ENCODE measurements around the gene TROAP. TPM values are rescaled to one million over a fixed set of nuclear protein-coding genes. Genes with fewer than 3 reads are reported as not detected.

The TROAP gene, protein sequence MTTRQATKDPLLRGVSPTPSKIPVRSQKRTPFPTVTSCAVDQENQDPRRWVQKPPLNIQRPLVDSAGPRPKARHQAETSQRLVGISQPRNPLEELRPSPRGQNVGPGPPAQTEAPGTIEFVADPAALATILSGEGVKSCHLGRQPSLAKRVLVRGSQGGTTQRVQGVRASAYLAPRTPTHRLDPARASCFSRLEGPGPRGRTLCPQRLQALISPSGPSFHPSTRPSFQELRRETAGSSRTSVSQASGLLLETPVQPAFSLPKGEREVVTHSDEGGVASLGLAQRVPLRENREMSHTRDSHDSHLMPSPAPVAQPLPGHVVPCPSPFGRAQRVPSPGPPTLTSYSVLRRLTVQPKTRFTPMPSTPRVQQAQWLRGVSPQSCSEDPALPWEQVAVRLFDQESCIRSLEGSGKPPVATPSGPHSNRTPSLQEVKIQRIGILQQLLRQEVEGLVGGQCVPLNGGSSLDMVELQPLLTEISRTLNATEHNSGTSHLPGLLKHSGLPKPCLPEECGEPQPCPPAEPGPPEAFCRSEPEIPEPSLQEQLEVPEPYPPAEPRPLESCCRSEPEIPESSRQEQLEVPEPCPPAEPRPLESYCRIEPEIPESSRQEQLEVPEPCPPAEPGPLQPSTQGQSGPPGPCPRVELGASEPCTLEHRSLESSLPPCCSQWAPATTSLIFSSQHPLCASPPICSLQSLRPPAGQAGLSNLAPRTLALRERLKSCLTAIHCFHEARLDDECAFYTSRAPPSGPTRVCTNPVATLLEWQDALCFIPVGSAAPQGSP
- total RNA-seq (1.0 and 1.7 TPM in 2 replicates), polyA plus RNA-seq (0.62 and 0.88 TPM in 2 replicates), polyA minus RNA-seq (1.3 and 1.5 TPM in 2 replicates)
- total RNA-seq (2013), result 0.72 TPM

DNA sequence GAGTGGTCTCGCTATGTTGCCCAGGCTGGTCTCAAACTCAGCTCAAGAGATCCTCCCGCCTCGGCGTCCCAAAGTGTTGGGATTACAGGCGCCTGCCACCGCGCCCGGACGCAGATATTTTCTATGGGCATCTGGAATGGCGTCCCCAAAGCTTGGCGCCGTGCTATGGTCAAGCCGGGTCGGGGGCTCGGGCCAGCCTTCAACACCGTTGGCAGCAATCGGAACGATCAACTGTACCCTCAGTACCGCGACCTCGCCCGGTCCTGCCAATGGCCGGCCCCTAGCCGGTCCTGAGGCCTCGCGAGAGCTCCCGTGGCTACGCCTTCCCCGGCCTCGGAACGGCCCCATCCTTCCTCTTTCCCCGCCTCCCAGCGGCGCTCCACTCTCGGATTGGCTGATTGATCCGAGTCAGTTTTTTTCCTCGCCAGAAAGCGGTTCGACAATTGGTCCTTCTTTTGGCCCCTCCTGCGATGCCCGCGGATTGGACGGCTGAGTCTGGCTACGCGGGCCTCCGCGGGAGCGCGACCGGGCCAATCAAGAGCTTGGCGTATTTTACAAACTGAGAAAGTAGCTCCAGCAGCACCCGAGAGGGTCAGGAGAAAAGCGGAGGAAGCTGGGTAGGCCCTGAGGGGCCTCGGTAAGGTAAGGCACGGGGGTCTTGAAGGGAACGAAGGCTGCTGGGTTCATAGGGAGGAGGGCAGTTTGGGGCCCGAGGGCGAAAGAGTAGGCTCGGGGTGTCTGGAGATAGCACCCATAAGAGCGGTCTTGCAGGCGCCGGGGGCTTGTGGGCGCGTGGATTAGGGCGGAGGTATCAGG, at the start of gene TROAP:
TROAP (plus strand) TSS at position 548 of the 816 bp plus-strand sequence. CDS start 354 bp downstream, outside the sequence.
- Mint-ChIP-seq H3K4me1 (peaks cover 23% of the 10 kb centered on the region), H3K9me3 (ENCODE audit: insufficient read depth) (no peaks in the 10 kb centered on the region), H3K27me3 (no peaks in the 10 kb centered on the region), H3K27ac (peak within 1 kb of the TSS; percentile 85), H3K4me3 (peak within 1 kb of the TSS; percentile 99)
- no peaks in the 10 kb centered on the region for H3K27me3 ChIP-seq (replicated peaks in 1 of 4; ENCODE audit: control extremely low read depth in 1 of 4, control insufficient read depth in 3 of 4, insufficient read depth in 4 of 4, low read length in 3 of 4)
- H3K36me3 ChIP-seq (replicated peaks in 1 of 2; ENCODE audit: control extremely low read depth in 1 of 2, control insufficient read depth in 1 of 2, extremely low read depth in 1 of 2, insufficient read depth in 2 of 2, low read length in 1 of 2), result no peaks in the 10 kb centered on the region
- POLR2A ChIA-PET, result interaction anchor here (0.5 to 1.5 kb wide), 8 partner anchors 8 to 300 kb away, joined by 3 to 9 read pairs (median 4); partner anchors contain the start of genes DNAJC22, MCRS1 and PRPF40B
- peaks cover 6% of the 10 kb centered on the region for H3K79me2 ChIP-seq (ENCODE audit: control insufficient read depth, insufficient read depth, low read length)
- DNase-seq (peak; percentile 98), ATAC-seq (ENCODE audit: low read depth) (peak; percentile 99)
- intact Hi-C loops (cut with micrococcal nuclease), result loop anchor here (1.0 to 2.0 kb wide), 5 partner anchors 14 to 470 kb away; partner anchors contain the start of genes C1QL4, DDX23, SPATS2 and TMBIM6
- peaks cover 0 to 3% (median 0%) of the 10 kb centered on the region in 3 donors for H3K9me3 ChIP-seq (ENCODE audit: control extremely low read depth in 1 of 3, control insufficient read depth in 2 of 3, insufficient read depth in 1 of 3, low read length in 2 of 3)
- H3K4me1 ChIP-seq (ENCODE audit: control insufficient read depth in 2 of 2, insufficient read depth in 2 of 2, low read length in 2 of 2), result peaks cover 12 to 18% of the 10 kb centered on the region in 2 donors
- peak within 1 kb of the TSS; percentile 66 to 85 (median 70) for H3K4me3 ChIP-seq (ENCODE audit: control extremely low read depth in 1 of 5, extremely low read depth in 1 of 5, insufficient read depth in 1 of 5, low read depth in 2 of 5, low read length in 4 of 5)
- H3K27ac ChIP-seq (ENCODE audit: low read length in 2 of 2), result peak within 1 kb of the TSS; percentile 40 to 74
- peak within 1 kb of the TSS; percentile 95 for H3K4me2 ChIP-seq (replicated peaks; ENCODE audit: low read depth, low read length, poor library complexity, severe bottlenecking)
- peak within 1 kb of the TSS; percentile 71 for H3K9ac ChIP-seq (ENCODE audit: low read length)
- TF ChIP-seq, protein P1, sequence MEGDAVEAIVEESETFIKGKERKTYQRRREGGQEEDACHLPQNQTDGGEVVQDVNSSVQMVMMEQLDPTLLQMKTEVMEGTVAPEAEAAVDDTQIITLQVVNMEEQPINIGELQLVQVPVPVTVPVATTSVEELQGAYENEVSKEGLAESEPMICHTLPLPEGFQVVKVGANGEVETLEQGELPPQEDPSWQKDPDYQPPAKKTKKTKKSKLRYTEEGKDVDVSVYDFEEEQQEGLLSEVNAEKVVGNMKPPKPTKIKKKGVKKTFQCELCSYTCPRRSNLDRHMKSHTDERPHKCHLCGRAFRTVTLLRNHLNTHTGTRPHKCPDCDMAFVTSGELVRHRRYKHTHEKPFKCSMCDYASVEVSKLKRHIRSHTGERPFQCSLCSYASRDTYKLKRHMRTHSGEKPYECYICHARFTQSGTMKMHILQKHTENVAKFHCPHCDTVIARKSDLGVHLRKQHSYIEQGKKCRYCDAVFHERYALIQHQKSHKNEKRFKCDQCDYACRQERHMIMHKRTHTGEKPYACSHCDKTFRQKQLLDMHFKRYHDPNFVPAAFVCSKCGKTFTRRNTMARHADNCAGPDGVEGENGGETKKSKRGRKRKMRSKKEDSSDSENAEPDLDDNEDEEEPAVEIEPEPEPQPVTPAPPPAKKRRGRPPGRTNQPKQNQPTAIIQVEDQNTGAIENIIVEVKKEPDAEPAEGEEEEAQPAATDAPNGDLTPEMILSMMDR (IDR thresholded peaks at IDR 0.05), result no peak
- TF ChIP-seq EZH2 (IDR thresholded peaks at IDR 0.05; ENCODE audit: borderline replicate concordance, insufficient read depth, low read depth, low read length, poor library complexity, severe bottlenecking), result no peak
- CTCF ChIA-PET, result interaction anchor here (0.5 to 3.5 kb wide), 12 partner anchors 9 to 191 kb away, joined by 3 to 20 read pairs (median 11); partner anchors contain the start of genes C1QL4, DNAJC22, PRPH and SPATS2
- 2% methylated on average over 65 of the region's 65 CpGs for WGBS (ENCODE audit: insufficient coverage)
- peak within 1 kb of the TSS; percentile 98 for H2AFZ ChIP-seq (ENCODE audit: insufficient read depth, low read depth, low read length, poor library complexity, severe bottlenecking)
- no peaks in the 10 kb centered on the region for H4K20me1 ChIP-seq (ENCODE audit: control insufficient read depth, insufficient read depth, low read length, poor library complexity, severe bottlenecking)
